GM12864 (cell line): ENCODE measurements around the gene KIZ.

Experiments
- DNase-seq: peaks from one replicate; pipeline ENCODE4 v3.0.0-alpha.2; 2011; ENCODE audit warnings: low read depth
- H3K4me3 ChIP-seq: 2 replicates; pipeline ENCODE4 v1.5.1; 2011; ENCODE audit warnings: mild to moderate bottlenecking, low read depth, low read length, control low read depth
- TF ChIP-seq, protein P1 (sequence below): IDR thresholded peaks from 2 replicates; pipeline ENCODE4 v1.5.1; 2011; ENCODE audit warnings: low read depth, mild to moderate bottlenecking, moderate library complexity, low read length, control low read depth, inconsistent platforms; ENCODE audit errors: missing control alignments

Gene KIZ, protein sequence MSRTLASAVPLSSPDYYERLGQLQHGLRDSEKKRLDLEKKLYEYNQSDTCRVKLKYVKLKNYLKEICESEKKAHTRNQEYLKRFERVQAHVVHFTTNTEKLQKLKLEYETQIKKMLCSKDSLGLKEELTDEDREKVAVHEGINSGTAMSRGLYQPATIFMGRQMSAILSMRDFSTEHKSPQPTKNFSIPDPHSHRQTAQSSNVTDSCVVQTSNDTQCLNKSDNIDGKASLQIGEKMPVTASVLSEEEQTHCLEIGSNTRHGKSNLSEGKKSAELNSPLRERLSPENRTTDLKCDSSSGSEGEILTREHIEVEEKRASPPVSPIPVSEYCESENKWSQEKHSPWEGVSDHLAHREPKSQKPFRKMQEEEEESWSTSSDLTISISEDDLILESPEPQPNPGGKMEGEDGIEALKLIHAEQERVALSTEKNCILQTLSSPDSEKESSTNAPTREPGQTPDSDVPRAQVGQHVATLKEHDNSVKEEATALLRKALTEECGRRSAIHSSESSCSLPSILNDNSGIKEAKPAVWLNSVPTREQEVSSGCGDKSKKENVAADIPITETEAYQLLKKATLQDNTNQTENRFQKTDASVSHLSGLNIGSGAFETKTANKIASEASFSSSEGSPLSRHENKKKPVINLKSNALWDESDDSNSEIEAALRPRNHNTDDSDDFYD

DNA sequence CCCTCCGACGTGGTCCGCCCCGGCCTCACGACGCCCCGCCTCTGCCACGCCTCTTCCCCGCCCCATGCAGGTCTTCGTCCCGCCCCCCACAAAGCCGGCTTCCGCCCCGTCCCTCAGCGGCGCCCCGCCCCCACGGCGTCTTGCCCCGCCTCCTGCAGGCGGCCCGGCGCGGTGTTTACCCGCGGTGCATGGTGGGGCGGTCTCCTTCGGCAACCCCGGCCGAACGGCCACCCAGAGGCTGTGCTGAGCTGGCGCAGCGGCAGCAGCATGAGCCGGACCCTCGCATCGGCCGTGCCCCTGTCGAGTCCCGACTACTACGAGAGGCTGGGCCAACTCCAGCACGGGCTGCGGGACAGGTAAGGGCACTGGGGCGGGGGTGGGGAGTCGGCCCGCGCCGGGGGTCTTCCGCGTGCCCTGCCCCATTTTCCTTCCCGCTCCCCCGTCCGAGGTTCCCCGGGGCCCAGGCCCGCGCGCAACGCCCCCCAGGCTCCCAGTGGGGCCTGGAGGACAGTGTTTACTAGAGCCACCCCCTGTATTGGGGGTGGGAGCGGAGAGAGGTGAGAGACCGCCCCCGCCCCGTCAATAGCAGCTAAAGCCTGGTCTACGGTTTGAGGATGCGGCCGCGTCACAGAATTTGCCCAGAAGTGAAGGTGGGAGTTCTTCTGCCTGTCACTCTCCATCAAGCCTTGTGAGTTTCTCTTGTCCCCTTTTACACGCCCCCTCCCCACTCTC is at the start of gene KIZ:
TSS of gene KIZ (plus strand) at position 234 of the 732 bp plus-strand sequence. CDS start at position 268, 34 bp downstream.
- DNase-seq = peak; percentile 75
- H3K4me3 ChIP-seq = peak within 1 kb of the TSS; percentile 91
- TF ChIP-seq, protein P1, sequence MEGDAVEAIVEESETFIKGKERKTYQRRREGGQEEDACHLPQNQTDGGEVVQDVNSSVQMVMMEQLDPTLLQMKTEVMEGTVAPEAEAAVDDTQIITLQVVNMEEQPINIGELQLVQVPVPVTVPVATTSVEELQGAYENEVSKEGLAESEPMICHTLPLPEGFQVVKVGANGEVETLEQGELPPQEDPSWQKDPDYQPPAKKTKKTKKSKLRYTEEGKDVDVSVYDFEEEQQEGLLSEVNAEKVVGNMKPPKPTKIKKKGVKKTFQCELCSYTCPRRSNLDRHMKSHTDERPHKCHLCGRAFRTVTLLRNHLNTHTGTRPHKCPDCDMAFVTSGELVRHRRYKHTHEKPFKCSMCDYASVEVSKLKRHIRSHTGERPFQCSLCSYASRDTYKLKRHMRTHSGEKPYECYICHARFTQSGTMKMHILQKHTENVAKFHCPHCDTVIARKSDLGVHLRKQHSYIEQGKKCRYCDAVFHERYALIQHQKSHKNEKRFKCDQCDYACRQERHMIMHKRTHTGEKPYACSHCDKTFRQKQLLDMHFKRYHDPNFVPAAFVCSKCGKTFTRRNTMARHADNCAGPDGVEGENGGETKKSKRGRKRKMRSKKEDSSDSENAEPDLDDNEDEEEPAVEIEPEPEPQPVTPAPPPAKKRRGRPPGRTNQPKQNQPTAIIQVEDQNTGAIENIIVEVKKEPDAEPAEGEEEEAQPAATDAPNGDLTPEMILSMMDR = peak; percentile 44

DNA sequence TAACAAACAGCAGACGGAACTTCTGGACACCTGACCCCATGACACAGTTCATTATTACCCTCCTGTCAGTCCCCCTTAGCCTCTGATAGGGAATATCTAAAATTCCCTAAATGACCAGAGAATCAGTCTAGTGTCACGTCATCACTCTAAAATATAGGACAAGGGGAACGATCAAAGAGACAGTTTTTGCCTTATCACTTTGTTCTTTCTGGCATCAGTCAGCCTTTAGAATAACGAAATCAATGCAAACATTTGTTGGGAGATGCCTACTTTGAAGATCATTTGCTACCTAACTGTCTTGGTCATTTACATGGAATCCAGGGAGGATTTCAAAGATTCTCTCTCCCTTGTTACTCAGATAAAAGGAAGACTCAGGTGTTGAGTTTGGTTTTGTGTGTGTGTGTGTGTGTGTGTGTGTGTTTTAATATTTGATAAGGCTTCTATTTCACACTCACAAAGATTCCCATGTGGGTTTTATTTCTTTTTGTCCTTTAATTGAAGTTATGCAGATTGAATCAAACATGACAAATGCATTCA is 48.0 kb upstream of the KIZ start:
- DNase-seq = no peak
- no peak overlapping the region for H3K4me3 ChIP-seq
- TF ChIP-seq, protein P1 = no peak

DNA sequence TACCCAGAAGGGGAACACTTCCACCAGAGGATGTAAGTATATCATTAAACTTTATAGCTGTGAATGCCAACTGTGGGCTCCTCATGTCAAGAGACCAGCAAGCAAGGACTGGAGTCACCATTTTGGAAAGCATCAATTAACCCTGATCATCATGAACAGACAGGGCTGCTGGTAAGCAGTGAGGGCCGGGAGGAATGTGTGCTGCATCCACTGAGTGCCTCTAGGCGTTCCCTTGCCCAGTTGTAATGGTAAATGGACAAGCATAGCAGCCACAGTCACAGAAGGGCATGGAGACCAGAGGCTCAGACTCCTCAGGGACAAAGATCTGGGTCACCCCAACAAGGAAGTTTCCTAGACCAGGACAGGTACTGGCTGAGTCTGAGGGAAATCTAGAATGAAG is 43.3 kb upstream of the KIZ start:
- H3K4me3 ChIP-seq = no peak overlapping the region
- TF ChIP-seq, protein P1 = no peak
- DNase-seq = no peak

DNA sequence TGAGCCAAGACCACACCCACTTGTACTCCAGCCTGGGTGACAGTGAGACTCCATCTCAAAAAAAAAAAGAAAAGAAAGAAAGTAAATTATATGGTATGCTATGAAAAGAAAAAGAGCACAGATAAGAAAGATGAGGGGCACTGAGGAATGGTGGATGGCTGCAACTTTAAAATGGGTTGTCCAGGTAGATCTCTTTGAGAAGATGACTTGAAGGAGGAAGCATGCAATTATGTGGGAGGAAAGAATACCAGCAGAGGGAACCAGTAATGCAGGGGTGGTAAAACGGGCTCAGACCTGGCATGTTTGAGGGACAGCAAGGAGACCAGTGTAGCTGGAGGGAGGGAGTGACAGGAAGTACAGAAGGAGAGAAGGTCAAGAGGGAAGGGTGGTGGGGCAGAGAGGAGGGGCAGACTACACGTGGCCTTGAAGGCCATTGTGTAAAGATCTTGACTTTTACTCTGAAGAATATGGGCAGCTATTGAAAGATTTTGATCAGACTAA is 42.0 kb upstream of the KIZ start:
- DNase-seq = no peak
- H3K4me3 ChIP-seq = no peak overlapping the region
- TF ChIP-seq, protein P1 = no peak

DNA sequence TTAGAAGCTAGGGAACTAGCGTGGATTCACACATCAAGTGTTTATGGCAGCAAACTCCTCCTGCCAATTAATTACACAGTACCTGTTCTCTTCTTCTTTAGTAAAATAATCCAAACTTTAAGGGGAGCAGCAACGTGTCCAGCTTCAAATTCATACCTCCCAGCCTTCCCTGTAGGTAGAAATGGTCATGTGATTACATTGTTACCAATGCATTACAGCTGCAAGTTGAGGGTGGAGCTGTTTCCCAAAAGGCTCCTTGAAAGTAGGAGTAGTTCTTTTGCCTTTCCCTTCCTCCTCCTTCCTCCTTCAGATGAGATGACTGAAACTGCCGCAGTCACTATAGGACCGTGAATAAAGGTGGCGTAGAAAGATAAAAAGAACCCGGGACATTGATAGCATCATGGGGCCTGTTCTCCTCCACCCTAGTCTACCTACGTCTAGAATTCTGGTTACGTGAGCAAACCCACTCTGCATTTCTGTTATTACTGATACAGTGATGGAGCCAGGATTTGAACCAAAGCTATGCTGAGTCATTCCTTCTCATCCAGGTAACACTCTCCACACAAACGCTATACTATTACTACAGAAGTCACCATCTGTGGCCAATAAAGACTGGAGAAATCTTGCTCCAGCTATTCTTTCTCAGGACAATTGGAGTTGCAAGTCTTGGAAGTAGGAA is 37.9 kb upstream of the KIZ start:
- H3K4me3 ChIP-seq = no peak overlapping the region
- DNase-seq = no peak
- TF ChIP-seq, protein P1 = no peak

DNA sequence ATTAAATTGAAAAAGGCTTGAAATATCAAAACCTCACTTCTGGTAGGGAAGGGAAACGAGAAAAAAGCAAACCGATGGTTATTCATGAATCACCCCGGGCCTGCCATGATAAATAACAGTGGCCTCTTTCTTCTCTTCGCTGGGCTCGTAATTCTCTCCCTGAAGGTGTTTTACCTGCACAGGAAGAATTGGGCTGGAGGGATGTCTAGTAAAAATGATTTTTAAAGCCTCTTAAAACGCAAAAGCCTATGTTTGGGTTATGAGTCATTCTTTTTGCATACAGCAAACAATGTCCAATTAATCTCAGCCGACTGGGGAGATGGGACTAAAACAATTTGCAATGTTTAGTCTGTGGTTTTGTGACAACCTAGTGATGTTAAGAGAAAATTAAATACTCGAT is 36.5 kb upstream of the KIZ start:
- H3K4me3 ChIP-seq = no peak overlapping the region
- TF ChIP-seq, protein P1 = no peak
- no peak for DNase-seq
